Stimulated activated CD8-positive, alpha-beta memory T cell treated with anti-CD3 and anti-CD28 coated beads, Interleukin-7, amount 100 ng/mL, for 4 hours (primary cell): ENCODE measurements around the gene MED13L.
A peak's percentile ranks its signal among the peaks of the same experiment; 100 is the strongest.

Experiments
- DNase-seq, 2 donors: peaks; one replicate each; pipeline ENCODE4 v3.0.0-alpha.2; 2020; ENCODE audit warnings: low read depth in 2 of 2

MED13L gene

DNA sequence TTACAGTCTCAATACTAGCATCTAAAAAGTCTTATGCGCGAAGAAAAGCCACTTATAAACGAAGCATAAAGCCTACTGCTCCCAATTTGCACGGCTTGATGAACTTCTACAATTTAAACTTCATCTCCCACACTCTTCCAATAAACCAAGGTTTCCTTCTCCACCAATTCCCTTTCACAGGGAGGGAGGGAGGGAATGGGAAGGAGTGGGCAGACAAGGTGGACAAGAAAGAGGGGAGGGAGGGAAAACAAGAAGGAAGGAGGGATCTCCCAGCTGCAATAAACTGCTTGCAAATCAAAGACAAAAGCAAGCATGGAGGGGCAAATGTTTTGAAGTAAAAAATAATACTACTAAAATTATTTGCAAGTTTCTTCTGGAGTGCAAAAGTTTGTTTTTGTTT is 64.5 kb downstream of the MED13L start:
- DNase-seq, result no peak

DNA sequence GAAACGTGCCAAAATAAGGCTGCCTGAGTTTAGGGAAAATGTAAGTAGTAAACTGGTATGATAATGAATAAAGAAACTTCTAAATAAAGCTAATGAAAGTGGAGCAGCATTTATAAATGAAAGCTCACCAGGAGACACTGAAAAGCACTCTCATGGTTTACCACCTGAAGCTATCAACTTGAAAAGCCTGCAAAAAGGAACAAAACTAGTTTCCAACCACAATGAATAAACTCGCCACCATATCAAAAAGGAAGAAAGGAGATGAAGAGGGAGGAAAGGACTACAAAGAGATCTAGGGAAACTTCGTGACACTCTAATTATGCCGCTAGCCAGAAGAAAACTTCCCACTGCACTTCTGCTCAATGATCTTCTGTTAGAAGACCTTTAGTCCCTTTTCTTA is 66.7 kb downstream of the MED13L start:
- DNase-seq, result no peak

DNA sequence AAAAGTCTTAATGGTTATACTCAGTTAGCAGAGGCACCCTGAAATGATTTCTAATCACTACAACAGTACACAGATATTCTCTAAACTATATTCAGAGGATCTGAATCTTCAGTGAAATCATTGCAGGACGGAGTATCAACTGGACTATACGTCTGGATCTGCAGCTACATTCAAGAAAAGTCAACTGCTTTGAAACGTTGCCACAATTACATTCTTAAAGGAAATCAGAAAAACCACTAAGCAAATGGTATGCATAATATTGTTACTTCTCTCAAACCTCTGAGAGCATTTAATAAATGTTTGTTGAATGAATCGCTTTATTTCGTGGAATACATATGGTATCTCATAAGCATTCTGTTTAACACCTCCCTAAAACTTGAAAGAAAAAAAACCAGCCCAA is 67.4 kb downstream of the MED13L start:
- DNase-seq, result no peak

DNA sequence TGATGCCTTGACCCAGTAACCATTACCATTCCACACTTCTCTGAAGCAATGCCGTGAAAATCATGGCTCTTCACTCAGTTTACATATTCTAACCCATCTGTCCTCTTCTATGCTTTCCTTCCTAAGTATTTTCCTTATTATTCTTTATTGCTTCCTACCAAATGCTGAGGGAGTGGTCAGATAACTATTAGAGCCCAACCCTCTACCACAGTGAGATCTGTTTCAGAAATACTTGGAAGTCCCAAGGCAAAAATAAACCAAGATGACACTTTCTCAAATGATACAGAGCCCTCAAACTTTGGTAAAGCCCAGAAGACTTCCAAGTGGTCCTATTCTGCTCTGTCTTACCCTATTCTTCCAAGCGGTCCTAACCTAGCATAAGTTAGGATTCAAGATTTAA is 68.0 kb downstream of the MED13L start:
- DNase-seq, result no peak

DNA sequence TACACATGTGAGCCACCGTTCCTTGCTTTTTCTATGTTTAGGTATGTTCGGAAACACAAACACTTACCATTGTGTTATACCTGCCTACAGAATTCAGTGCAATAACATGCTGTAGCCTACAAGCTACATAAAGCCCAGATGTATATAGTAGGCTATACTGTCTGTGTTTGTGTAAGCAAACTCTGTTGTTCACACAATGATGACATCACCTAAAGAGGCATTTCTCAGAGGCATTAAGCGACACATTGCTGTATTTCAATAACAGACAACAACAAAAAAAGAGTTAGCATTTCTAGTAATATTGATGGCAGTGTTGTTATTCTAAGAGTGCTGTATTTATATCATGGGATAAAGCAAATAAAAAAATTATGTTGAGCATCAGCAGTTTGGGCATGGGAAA is 70.2 kb downstream of the MED13L start:
- no peak for DNase-seq

DNA sequence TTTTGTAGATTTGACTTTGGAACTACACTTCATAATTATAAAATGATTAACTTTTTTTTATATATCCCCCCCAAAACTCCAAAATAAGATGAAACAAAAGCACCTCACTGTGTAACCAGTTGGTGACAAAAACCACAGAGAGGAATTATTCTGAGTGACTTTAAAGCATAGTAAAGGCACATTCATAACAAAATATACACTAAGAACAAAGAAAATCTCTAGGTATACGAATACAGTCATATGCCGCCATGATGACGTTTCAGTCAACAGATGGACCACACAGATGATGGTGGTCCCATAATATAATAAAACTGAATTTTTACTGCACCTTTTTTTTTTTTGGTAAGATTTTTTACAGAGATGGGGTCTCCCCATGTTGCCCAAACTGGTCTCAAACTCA is 70.7 kb downstream of the MED13L start:
- DNase-seq, result no peak

DNA sequence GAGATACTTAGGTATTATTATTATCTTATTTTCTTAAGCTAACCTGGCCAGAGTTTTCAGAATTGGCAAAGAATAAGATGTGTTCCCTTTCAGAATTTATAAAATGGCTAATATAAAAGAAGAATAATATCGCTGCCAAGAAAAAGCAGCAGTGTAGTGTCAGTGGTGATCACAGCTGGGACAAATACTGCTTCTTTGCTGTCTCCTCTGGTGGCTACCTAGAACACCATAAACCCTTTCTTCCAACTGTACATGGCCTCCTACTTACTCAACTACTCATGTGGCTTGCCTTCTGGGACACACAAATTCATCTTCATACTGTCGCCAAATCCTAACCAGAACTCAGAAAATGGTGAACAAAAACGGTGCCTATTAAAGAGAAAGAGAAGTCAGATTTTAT is 72.7 kb downstream of the MED13L start:
- DNase-seq, result no peak

DNA sequence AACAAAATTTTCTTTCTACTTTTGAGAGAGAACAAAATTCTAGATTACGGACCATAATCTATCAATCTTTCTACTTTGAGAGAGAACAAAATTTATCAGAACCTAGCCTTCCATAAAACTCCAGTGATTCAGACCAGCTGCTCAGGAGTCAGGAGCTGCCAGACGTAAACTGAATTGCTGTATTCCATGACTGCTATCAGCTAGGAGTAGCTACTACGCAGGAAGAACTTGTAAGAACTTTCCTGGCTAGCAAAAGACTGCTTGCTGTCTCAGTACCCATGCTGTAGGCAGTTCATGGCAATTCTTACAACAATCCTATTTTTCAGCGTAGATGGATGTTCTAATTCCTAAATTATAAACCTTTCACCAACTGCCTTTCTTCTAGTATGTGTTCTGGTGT is 73.3 kb downstream of the MED13L start:
- no peak for DNase-seq

DNA sequence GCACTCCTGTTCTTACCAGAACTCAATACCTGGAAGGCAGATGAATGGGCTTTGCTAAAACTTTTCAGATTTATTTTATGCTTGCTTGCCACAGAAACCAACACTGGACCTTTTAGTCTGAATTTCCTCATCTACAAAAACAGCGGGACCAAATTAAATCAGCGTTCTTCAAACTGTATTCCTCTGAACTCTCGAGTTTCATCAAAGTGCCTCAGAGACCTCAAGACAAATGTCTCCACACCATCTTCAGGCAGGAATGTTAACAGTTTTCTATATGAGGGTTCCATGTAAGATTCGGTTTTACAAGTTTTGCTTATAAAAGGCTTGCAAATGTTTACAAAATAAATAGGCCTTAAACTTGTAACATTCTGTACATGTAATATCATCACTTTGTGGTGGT is 74.6 kb downstream of the MED13L start:
- no peak for DNase-seq

DNA sequence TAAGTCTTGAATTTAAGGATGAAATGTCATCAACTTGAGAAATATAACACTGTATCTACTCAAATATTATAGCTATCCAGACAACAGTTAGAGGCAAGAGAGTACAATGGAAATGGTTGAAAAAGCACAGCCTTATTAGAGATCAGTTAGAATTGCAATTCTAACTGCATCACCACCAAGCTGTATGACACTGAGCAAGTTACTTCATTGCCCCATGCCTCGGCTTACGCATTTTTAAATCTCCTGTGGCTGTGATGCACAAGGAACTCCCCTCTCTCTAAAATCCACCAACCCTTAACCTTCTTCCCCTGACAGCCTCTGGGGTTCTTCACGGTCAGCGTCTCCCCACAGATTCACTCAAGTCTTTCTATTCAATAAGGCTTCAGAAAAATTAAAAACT is 75.1 kb downstream of the MED13L start:
- DNase-seq, result no peak

DNA sequence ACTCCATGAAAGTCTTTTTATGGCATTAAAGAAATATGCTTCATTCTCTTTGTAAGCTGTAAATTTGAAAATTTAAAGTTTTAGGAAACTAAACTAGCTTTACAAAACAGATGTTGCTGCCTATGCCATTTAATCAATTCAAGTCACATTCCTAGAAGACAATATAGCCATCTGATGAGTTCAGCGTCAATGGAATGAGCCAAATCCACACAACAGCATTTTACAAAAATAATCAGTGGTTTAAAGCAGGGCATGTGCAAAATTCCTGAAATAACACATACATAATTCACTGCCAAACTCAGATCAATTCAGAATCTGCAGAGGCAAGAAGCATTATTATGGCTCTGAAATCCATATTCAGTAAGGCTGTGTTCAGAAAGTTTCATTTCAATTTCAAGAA is 75.6 kb downstream of the MED13L start:
- no peak for DNase-seq

DNA sequence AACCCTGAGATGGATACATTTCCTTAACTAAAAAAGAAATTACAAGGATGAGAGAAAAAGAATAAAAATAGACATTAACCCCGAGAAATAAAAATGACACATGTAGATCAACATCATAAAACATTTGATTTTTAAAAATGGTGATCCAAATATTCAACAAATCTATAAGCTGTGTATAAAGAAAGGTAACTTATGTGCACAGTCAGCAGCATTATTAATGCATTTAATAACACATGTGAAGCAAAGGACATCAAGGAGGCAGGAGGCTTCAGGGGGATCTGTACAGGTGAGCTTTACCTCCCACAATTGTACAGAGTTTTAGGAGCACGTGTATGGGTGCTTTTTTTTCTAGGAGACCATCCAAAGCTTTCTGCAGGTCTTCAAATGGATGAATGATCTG is 76.1 kb downstream of the MED13L start:
- DNase-seq, result no peak

DNA sequence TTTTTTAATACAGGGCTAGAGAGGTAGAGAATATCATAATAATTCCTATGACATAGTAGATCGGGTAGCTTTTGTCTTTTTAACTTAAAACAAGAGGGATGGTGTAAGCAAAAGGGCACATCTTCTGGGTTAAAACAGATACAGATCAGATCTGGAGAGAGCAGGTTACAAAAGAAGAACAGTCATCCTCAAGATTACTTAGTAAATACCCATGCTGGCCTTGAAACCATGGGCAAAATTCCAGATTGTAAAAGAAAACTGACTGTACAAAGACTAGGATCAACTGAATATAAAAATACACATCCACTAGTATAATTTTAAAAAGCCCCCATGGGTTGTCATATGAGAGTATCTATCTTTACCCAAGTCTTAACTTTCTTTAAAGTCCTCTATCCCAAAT is 76.7 kb downstream of the MED13L start:
- no peak for DNase-seq

DNA sequence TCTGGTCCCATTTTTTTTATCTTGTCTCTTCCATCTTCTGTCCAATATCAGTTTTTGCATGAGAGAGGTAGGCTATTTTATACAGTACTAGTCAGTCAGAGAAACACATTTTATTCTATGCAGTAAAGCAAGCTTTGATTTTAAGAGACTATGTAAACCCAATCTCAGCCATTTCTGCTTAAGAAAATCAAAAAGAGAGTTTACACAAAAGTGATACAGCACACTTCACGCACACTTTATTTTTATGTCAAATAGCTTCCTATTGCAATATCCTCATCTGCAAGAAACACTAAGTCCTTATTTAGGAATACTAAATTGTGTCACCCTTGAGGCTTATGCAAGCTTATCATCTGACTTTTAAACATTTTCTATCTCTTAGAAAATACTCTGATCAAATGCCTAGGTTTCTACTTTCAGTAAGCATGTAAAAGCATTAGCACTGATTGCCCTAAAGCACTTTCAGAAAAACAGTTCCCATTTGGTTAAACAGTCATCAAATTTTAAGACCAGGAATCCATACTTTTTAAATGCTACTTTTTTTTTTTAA is 78.3 kb downstream of the MED13L start:
- no peak for DNase-seq

DNA sequence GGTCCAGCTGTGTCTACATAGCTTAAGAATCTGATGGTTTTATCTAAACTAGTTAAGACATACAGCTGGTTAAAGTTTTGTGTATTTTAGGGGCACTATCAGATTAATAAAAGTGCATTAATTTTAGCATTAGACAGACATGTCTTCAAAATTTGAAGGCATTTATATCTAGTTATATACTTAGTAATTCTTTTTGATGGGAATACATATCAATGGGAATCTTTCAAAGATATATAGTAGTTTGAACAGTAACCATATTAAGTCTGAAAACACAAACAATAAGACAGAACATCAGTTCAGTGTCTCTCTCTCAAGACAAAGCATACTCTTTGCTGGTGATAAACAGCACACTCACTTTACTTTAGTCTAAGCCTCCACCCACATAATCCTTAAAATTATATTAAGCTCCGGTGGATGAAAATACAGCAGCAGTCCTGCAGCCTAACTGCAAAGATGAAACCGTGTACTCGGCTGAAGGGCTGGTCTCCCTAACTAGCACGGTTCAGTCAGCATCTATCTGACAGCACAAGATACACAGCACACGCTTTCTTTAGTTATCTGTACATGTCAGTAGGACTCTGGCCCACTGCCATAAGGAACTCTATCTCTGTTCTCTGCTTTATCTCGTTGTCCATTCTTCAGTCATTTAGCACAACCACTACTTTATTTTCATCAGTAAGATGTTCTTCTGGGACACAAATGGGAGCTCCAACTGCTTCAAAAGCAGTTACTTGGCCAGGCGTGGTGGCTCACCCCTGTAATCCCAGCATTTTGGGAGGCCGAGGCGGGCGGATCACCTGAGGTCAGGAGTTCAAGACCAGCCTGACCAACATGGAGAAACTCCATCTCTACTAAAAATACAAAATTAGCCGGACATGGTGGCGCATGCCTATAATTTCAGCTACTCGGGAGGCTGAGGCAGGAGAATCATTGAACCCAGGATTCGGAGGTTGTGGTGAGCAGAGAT is 80.5 kb downstream of the MED13L start:
- DNase-seq, result no peak

DNA sequence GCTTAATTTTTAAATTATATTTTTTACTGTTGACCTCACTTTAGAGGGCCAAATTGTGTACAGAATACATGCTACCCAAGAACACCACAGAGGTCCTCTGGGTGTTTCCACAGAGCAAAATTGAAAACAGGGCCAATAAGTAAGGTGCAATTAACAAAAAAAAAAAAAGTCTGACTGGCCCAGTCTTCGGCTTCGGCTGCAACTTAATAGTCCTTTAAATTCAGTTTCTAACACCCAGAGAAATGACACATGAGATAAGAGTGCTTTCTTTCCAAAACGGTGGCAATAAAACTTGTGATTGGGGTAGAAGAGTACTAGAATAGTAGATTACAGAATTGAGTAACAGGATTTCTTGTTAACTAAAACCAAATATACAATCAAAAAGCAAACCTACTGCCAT is 81.3 kb downstream of the MED13L start:
- DNase-seq, result no peak

DNA sequence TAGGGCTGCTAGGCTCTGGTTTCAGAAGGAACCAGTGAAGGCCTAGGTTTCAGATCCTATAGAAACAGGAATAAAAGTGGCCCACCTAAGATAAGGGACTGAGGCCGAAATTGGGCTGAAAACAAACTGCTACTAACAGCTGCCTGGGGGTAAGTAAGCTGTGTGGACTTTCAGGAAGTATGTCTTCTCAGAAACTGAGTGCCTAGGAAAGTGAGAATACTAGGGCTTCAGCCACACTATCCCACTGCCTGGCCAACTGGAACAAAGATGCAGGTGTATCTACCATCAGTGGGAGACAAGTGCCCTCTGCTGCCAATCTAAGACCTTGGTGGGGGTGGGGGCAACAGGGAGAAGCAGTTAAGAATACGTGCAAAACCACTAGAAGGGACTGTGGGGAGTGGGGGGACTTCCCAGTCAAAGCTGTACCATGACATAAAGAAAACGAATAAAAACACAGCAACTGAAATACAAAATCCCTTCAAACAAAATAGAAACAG is 82.5 kb downstream of the MED13L start:
- peak; percentile 48 to 50 for DNase-seq

DNA sequence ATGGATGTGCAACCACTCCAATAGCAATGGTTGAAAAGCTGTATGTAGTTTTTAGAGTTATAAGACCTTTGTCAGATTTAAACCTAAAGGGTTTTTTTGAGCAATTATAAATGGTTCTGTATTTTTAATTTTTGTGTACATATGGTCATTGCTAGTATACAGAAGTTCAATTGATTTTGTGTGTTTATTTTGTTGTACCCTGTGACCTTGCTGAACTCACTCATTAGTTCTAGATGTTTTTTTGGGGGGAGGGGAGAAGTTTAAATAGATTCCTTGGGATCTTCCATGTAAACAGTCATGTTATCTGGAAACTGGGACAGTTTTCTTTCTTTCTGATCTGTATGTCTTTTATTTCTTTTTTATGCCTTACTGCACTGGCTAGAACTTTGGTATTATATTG is 87.8 kb downstream of the MED13L start:
- no peak for DNase-seq

DNA sequence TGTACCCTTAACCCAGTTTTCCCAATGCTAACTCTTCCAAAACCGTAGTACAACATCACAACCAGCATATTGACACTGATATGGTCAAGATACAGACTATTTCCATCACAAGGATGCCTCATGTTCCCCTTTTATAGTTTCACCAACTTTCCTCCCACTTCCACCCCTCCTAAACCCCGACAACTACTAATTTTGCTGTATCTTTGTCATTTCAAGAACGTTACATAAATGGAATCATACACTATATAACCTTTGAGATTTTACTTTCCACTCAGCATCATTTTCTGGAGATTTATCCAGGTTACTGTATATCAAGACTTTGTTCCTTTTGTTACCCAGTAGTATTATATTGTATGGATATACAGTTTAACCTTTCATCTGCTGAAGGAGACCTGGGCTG is 88.9 kb downstream of the MED13L start:
- no peak for DNase-seq

DNA sequence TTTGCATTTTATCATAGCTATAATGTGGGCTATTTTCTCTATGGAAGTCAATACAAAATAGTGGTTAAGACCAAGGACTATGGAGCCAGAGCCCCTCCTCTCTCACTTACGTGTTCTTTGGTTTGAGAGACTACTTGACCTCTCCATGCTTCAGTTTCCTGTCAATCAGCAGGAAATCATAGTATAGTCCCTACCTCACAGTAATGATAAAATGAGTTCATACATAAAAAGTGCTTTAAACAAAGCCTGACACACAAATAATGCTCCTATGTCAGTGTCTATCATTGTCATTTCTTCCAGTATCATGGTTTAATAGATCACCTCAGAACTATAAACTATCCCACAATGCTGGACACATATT is 90.4 kb downstream of the MED13L start:
- DNase-seq, result no peak

DNA sequence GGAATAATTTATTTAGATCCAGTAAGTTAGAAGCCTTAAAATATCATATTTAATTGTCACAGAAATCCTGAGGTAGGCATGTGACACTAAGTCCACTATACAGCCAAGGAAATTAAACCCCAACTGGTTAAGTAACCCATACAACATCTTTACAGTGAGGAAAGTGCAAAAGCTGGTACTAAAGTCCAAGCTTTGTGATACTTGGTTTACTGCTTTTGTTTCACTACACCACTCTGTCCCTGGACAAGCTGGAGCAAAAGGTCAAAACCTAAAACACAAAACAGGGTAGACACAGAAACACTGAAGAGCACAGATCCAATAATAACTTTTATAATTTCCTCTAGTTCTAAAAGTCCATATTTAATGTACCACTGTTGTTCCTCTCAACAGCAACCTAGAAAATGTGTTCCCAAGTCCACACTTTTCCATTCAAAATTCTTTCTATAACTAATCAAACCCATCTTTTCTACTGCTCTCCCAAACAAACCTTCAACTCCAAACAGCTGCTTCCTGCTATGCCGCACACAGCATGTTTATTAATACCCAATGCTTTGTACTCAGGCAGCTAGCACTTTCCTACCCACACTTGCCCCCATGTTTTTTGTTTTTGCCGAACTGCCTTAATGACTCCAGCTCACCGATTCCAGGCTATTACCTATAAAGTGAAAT is 90.9 kb downstream of the MED13L start:
- no peak for DNase-seq

DNA sequence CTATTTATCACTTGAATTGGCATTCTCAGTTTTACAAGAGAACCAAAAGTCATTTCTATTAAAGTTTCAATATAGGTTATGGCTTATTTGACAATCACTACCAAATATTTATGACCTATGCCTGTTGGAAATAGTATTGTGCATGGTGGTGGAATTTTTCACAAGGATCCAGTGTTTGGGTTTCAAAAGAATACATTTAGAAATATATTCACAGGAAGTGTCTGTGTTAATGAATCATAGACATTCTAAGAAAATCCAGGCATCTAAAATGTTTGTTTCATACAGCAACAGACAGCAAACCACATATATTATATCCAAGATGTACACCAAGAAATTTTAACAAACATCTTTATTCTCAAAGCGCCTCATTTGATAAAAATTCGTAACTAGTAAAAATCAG is 92.7 kb downstream of the MED13L start:
- DNase-seq, result no peak

DNA sequence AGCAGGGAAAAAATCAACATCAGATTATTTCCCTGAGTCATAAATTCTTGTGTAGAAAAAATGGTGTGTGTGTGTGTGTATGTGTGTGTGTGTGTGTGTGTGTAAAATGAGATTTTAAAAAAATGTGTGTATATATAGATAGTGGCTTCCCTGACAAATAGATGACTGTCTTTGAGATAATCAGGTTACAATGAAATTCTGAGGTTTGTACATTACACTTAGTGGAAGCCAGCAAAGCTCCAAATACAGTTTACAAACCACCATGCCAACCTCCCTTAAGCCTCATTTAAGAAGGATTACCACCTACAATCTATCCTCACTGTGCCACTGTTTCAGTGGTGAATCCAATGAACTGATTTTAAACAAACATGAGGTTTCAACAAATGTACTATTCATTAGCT is 93.8 kb downstream of the MED13L start:
- no peak for DNase-seq
